GM23248 (cell line): ENCODE results near the gene RELN.

Source experiments
- EZH2 ChIP-seq: fragments of 200-600 bp; sonication (generic); IDR thresholded peaks from 2 replicates; pipeline ENCODE4 v1.6.1; 2018; ENCODE audit warnings: antibody characterized with exemption, mild to moderate bottlenecking; ENCODE audit not compliant: insufficient read depth, poor library complexity, severe bottlenecking
- EZH2phosphoT487 ChIP-seq: fragments of 200-600 bp; sonication (generic); IDR thresholded peaks from 2 replicates; pipeline ENCODE4 v1.6.1; 2018; ENCODE audit warnings: antibody characterized with exemption, moderate library complexity, mild to moderate bottlenecking, low read depth; ENCODE audit not compliant: insufficient read depth

DNA sequence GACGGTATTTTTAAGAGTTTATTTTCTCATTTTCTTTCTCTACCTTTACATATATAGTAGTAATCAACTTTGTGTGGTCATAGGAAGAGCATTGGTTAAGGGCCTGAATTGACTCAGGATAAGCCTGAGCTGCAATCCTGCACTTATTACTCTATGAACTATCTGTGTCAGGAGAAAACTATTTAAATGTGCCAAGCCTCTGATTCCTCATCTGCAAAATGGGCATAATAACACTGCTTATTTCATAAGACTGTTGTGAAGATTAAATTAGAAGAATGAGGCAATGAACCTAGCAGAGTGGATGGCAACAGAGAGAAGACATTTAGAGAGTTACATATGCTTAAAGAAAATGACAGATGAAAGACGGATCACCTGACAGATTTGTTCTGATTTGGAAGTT, 175.5 kb downstream of the RELN start:
- no peak for TF ChIP-seq EZH2
- TF ChIP-seq EZH2phosphoT487 = no peak
